ENCODE results near the gene DNM3.

DNM3 gene

GRCh38 chr1:172268237-172268636 lies 426.9 kb downstream of the DNM3 start:
- Histone ChIP-seq H3K27me3 (replicated peaks; ENCODE audit: control insufficient read depth, insufficient read depth, low read length) (no peaks in the 10 kb centered on the region), H3K4me3 (replicated peaks; ENCODE audit: low read depth, low read length) (no peak overlapping the region), H3K36me3 (ENCODE audit: control insufficient read depth, insufficient read depth, low read length) (no peaks in the 10 kb centered on the region)
- DNase-seq (ENCODE audit: extremely low read depth, insufficient read length): no peak
- TF ChIP-seq CTCF (IDR thresholded peaks at IDR 0.05; ENCODE audit: insufficient read depth, low read length, poor library complexity, severe bottlenecking): no peak

GRCh38 chr1:172269084-172269483 lies 427.8 kb downstream of the DNM3 start:
- Histone ChIP-seq H3K27me3 (replicated peaks; ENCODE audit: control insufficient read depth, insufficient read depth, low read length) (no peaks in the 10 kb centered on the region), H3K36me3 (ENCODE audit: control insufficient read depth, insufficient read depth, low read length) (no peaks in the 10 kb centered on the region), H3K4me3 (replicated peaks; ENCODE audit: low read depth, low read length) (no peak overlapping the region)
- no peak for DNase-seq (ENCODE audit: extremely low read depth, insufficient read length)
- TF ChIP-seq CTCF (IDR thresholded peaks at IDR 0.05; ENCODE audit: insufficient read depth, low read length, poor library complexity, severe bottlenecking): no peak

GRCh38 chr1:172269644-172270043 lies 428.3 kb downstream of the DNM3 start:
- Histone ChIP-seq H3K27me3 (replicated peaks; ENCODE audit: control insufficient read depth, insufficient read depth, low read length) (no peaks in the 10 kb centered on the region), H3K4me3 (replicated peaks; ENCODE audit: low read depth, low read length) (no peak overlapping the region), H3K36me3 (ENCODE audit: control insufficient read depth, insufficient read depth, low read length) (no peaks in the 10 kb centered on the region)
- DNase-seq (ENCODE audit: extremely low read depth, insufficient read length): no peak
- no peak for TF ChIP-seq CTCF (IDR thresholded peaks at IDR 0.05; ENCODE audit: insufficient read depth, low read length, poor library complexity, severe bottlenecking)

- no peak for TF ChIP-seq CTCF (IDR thresholded peaks at IDR 0.05; ENCODE audit: insufficient read depth, low read length, poor library complexity, severe bottlenecking)
- Histone ChIP-seq H3K27me3 (replicated peaks; ENCODE audit: control insufficient read depth, insufficient read depth, low read length) (no peaks in the 10 kb centered on the region), H3K4me3 (replicated peaks; ENCODE audit: low read depth, low read length) (no peak overlapping the region), H3K36me3 (ENCODE audit: control insufficient read depth, insufficient read depth, low read length) (no peaks in the 10 kb centered on the region)
- DNase-seq (ENCODE audit: extremely low read depth, insufficient read length): no peak
These were observed 429.3 kb downstream of the DNM3 start for GRCh38 chr1:172270605-172271004.

- no peak for TF ChIP-seq CTCF (IDR thresholded peaks at IDR 0.05; ENCODE audit: insufficient read depth, low read length, poor library complexity, severe bottlenecking)
- no peaks in the 10 kb centered on the region for H3K36me3 ChIP-seq (ENCODE audit: control insufficient read depth, insufficient read depth, low read length)
- no peak for DNase-seq (ENCODE audit: extremely low read depth, insufficient read length)
- no peak overlapping the region for H3K4me3 ChIP-seq (replicated peaks; ENCODE audit: low read depth, low read length)
- no peaks in the 10 kb centered on the region for H3K27me3 ChIP-seq (replicated peaks; ENCODE audit: control insufficient read depth, insufficient read depth, low read length)
These were observed 430.8 kb downstream of the DNM3 start for GRCh38 chr1:172272087-172272486.
